ENCODE measurements around the gene CYB5B. TPM values are rescaled to one million over a fixed set of nuclear protein-coding genes. Genes with fewer than 3 reads are reported as not detected.
"Not testable (repeated sequence)": the region's sequence is repeated elsewhere in the genome, so short reads cannot be mapped to it uniquely, and the experiment has no call there.

CYB5B gene
- total and polyA plus RNA-seq, 2 donors (not counting 3 experiments of a cell fraction or from before 2014, with no cell fraction given) = 175 to 176 TPM

GRCh38 chr16:69428652-69429051 lies 4.2 kb downstream of the CYB5B start:
- Histone ChIP-seq H3K4me1 (ENCODE audit: control insufficient read depth, extremely low read depth, insufficient read depth, low read length) (peaks cover 10% of the 10 kb centered on the region), H2AFZ (ENCODE audit: low read depth, low read length) (no peak overlapping the region), H3K9me3 (replicated peaks; ENCODE audit: control insufficient read depth, insufficient read depth, low read length) (no peaks in the 10 kb centered on the region), H3K27me3 (ENCODE audit: control insufficient read depth in 2 of 2, insufficient read depth in 2 of 2, low read length in 2 of 2) (no peaks in the 10 kb centered on the region), H4K20me1 (replicated peaks; ENCODE audit: control insufficient read depth, extremely low read depth, insufficient read depth, low read length) (no peaks in the 10 kb centered on the region), H3K9ac (replicated peaks; ENCODE audit: extremely low read depth, insufficient read depth, low read length) (no peak overlapping the region), H3K9me1 (replicated peaks; ENCODE audit: control insufficient read depth, extremely low read depth, insufficient read depth, low read length) (no peaks in the 10 kb centered on the region), H3K4me2 (ENCODE audit: insufficient read depth, low read length) (no peak overlapping the region), H3K79me2 (ENCODE audit: control insufficient read depth, insufficient read depth, low read length) (peaks cover 70% of the 10 kb centered on the region), H3K27ac (ENCODE audit: insufficient read depth, low read depth, low read length) (no peak overlapping the region), H3K36me3 (ENCODE audit: control insufficient read depth in 2 of 2, extremely low read depth in 1 of 2, insufficient read depth in 2 of 2, low read length in 2 of 2) (peaks cover 10 to 11% of the 10 kb centered on the region in 2 experiments), H3K4me3 (replicated peaks in 1 of 3; ENCODE audit: insufficient read depth in 1 of 3, low read depth in 1 of 3, low read length in 3 of 3) (no peak overlapping the region)
- CTCF ChIA-PET = no interaction called here
- no TSS peak for BruUV-seq (replicated peaks)
- intact Hi-C loops (cut with micrococcal nuclease) (no loop called here), dilution Hi-C loops (cut with MboI; ENCODE audit: extremely low pct_ligation_motif_present, low sequenced_read_pairs) (no loop called here)
- POLR2A ChIA-PET = no interaction called here
- no peak for DNase-seq (ENCODE audit: low read depth, low spot score)
- no peak for FAIRE-seq
- TF ChIP-seq POLR2AphosphoS5 (IDR thresholded peaks at IDR 0.05; ENCODE audit: insufficient read depth, low read depth, low read length) (no peak), MYC (IDR thresholded peaks at IDR 0.05; ENCODE audit: low read depth, low read length) (no peak)
- TF ChIP-seq, protein P1, sequence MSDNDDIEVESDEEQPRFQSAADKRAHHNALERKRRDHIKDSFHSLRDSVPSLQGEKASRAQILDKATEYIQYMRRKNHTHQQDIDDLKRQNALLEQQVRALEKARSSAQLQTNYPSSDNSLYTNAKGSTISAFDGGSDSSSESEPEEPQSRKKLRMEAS (IDR thresholded peaks at IDR 0.05; ENCODE audit: insufficient read depth, insufficient read length) = no peak

DNA sequence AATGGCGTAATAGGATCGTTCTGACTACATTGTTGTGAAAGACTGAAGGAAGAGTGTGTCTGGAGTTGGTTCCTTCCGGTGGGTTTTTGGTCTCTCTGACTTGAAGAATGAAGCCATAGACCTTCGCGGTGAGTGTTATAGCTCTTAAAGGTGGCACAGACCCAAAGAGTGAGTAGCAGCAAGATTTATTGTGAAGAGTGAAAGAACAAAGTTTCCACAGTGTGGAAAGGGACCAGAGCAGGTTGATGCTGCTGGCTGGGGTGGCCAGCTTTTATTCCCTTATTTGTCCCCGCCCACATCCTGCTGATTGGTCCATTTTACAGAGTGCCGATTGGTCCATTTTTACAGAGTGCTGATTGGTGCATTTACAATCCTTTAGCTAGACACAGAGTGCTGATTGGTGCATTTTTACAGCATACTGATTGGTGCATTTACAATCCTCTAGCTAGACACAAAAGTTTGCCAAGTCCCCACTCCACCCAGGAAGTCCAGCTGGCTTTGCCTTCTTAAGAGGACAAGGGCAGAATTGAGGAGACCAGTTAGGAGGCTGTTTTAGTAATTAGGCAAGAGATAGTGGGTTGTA lies 4.7 kb downstream of the CYB5B start:
- dilution Hi-C loops (cut with MboI; ENCODE audit: extremely low pct_ligation_motif_present, low sequenced_read_pairs); POLR2A ChIA-PET; CTCF ChIA-PET; H3K9me3 ChIP-seq (replicated peaks; ENCODE audit: control insufficient read depth, insufficient read depth, low read length); H3K27ac ChIP-seq (ENCODE audit: insufficient read depth, low read depth, low read length); FAIRE-seq; H3K4me2 ChIP-seq (ENCODE audit: insufficient read depth, low read length); H4K20me1 ChIP-seq (replicated peaks; ENCODE audit: control insufficient read depth, extremely low read depth, insufficient read depth, low read length); H3K9me1 ChIP-seq (replicated peaks; ENCODE audit: control insufficient read depth, extremely low read depth, insufficient read depth, low read length); intact Hi-C loops (cut with micrococcal nuclease); H3K27me3 ChIP-seq (ENCODE audit: control insufficient read depth in 2 of 2, insufficient read depth in 2 of 2, low read length in 2 of 2); H3K9ac ChIP-seq (replicated peaks; ENCODE audit: extremely low read depth, insufficient read depth, low read length); H2AFZ ChIP-seq (ENCODE audit: low read depth, low read length); H3K4me3 ChIP-seq (replicated peaks in 1 of 3; ENCODE audit: insufficient read depth in 1 of 3, low read depth in 1 of 3, low read length in 3 of 3); DNase-seq (ENCODE audit: low read depth, low spot score); BruUV-seq (replicated peaks): not testable (repeated sequence)
- Histone ChIP-seq H3K36me3 (ENCODE audit: control insufficient read depth in 2 of 2, extremely low read depth in 1 of 2, insufficient read depth in 2 of 2, low read length in 2 of 2) (peaks cover 10 to 11% of the 10 kb centered on the region in 2 experiments), H3K4me1 (ENCODE audit: control insufficient read depth, extremely low read depth, insufficient read depth, low read length) (peaks cover 10% of the 10 kb centered on the region), H3K79me2 (ENCODE audit: control insufficient read depth, insufficient read depth, low read length) (peaks cover 75% of the 10 kb centered on the region)

Data from endothelial cell of umbilical vein (primary cell).